GM19328 (cell line): ENCODE results near the gene MED26.
"Not testable (repeated sequence)": the region's sequence is repeated elsewhere in the genome, so short reads cannot be mapped to it uniquely, and the experiment has no call there.

Experiments used
- ATAC-seq: cut with Tn5 transposase; IDR thresholded peaks from one replicate; pipeline ENCODE4 v1.9.1; 2021; ENCODE audit warnings: mild to moderate bottlenecking, moderate library complexity; ENCODE audit not compliant: unreplicated experiment

The MED26 gene

GRCh38 chr19:16576690-16577530 lies 51.1 kb downstream of the MED26 start:
- ATAC-seq: no peak

GRCh38 chr19:16575861-16576689 lies 51.9 kb downstream of the MED26 start:
- no peak for ATAC-seq

- no peak for ATAC-seq
Observed at GRCh38 chr19:16575282-16575681, 52.7 kb downstream of the MED26 start.

GRCh38 chr19:16573925-16574324 lies 54.1 kb downstream of the MED26 start:
- no peak for ATAC-seq

- ATAC-seq: no peak
Observed at GRCh38 chr19:16573296-16573695, 54.7 kb downstream of the MED26 start.

GRCh38 chr19:16572332-16573211 lies 55.4 kb downstream of the MED26 start, which contains the start of gene SLC35E1:
TSS of gene SLC35E1 (minus strand) at chr19:16572415. CDS start at chr19:16572364, 51 bp downstream.
- ATAC-seq: peak; percentile 76

GRCh38 chr19:16571822-16572331 lies 56.1 kb downstream of the MED26 start:
- ATAC-seq: peak; percentile 27

GRCh38 chr19:16571283-16571682 lies 56.7 kb downstream of the MED26 start:
- ATAC-seq: no peak

GRCh38 chr19:16569609-16570320 lies 58.2 kb downstream of the MED26 start:
- no peak for ATAC-seq

GRCh38 chr19:16566702-16567101 lies 61.3 kb downstream of the MED26 start:
- ATAC-seq: no peak

GRCh38 chr19:16566161-16566560 lies 61.8 kb downstream of the MED26 start:
- no peak for ATAC-seq

GRCh38 chr19:16564842-16565241 lies 63.2 kb downstream of the MED26 start:
- ATAC-seq: no peak

- no peak for ATAC-seq
Observed at GRCh38 chr19:16562608-16563025, 65.4 kb downstream of the MED26 start.

GRCh38 chr19:16561382-16561781 lies 66.6 kb downstream of the MED26 start:
- no peak for ATAC-seq

- ATAC-seq: no peak
Observed at GRCh38 chr19:16559780-16560276, 68.2 kb downstream of the MED26 start.

- no peak for ATAC-seq
Observed at GRCh38 chr19:16554776-16555175, 73.2 kb downstream of the MED26 start.

GRCh38 chr19:16551902-16552301 lies 76.1 kb downstream of the MED26 start:
- not testable (repeated sequence) for ATAC-seq

GRCh38 chr19:16548956-16549355 lies 79.0 kb downstream of the MED26 start:
- no peak for ATAC-seq

GRCh38 chr19:16544473-16545231 lies 83.4 kb downstream of the MED26 start:
- no peak for ATAC-seq
